ENCODE measurements around the gene FYCO1. TPM values are rescaled to one million over a fixed set of nuclear protein-coding genes. Genes with fewer than 3 reads are reported as not detected.

Gene FYCO1
- polyA plus RNA-seq, 3 donors = 0.59 to 5.0 (median 1.3) TPM

- H4K20me1 ChIP-seq (ENCODE audit: insufficient read depth, low read length) = no peaks in the 10 kb centered on the region
- DNase-seq = no peak
- H3K4me2 ChIP-seq (replicated peaks; ENCODE audit: extremely low read depth, low read length, poor library complexity, severe bottlenecking) = no peak overlapping the region
- H3K4me3 ChIP-seq (replicated peaks in 1 of 3; ENCODE audit: low read depth in 2 of 3, low read length in 3 of 3) = no peak overlapping the region
- no peak overlapping the region for H3K9ac ChIP-seq (ENCODE audit: insufficient read depth, low read length, poor library complexity, severe bottlenecking)
- no peaks in the 10 kb centered on the region for H3K79me2 ChIP-seq (ENCODE audit: insufficient read depth, low read length)
- TF ChIP-seq CTCF (IDR thresholded peaks at IDR 0.05) = no peak
- no peaks in the 10 kb centered on the region for H3K36me3 Mint-ChIP-seq
- H3K9me3 ChIP-seq (replicated peaks in 1 of 2; ENCODE audit: control insufficient read depth in 1 of 2, insufficient read depth in 1 of 2, low read length in 2 of 2) = no peaks in the 10 kb centered on the region
- H3K27me3 Mint-ChIP-seq (ENCODE audit: low read depth in 3 of 3) = peaks cover 0 to 8% (median 3%) of the 10 kb centered on the region in 3 donors
- WGBS (ENCODE audit: insufficient coverage) = no CpG with 5 or more reads among the region's 3 CpGs
- no peak overlapping the region for H3K4me3 Mint-ChIP-seq
- H3K27ac Mint-ChIP-seq = no peak overlapping the region
- H3K36me3 ChIP-seq (replicated peaks in 1 of 2; ENCODE audit: control insufficient read depth in 1 of 2, insufficient read depth in 2 of 2, low read length in 2 of 2) = no peaks in the 10 kb centered on the region
- no peaks in the 10 kb centered on the region for H3K9me3 Mint-ChIP-seq
- no peaks in the 10 kb centered on the region for H3K4me1 Mint-ChIP-seq
- H3K4me1 ChIP-seq (ENCODE audit: control insufficient read depth in 1 of 2, insufficient read depth in 2 of 2, low read length in 2 of 2) = no peaks in the 10 kb centered on the region
- H3K27ac ChIP-seq (ENCODE audit: low read depth in 1 of 2, low read length in 2 of 2) = no peak overlapping the region
- H2AFZ ChIP-seq (ENCODE audit: insufficient read depth, low read depth, low read length, poor library complexity, severe bottlenecking) = no peak overlapping the region
- H3K27me3 ChIP-seq (ENCODE audit: control insufficient read depth in 2 of 2, insufficient read depth in 2 of 2, low read length in 2 of 2) = no peaks in the 10 kb centered on the region
- intact Hi-C loops (cut with micrococcal nuclease) = no loop called here
These were observed 114.9 kb downstream of the FYCO1 start for GRCh38 chr3:45880725-45881077.

GRCh38 chr3:45878124-45878523 is 117.5 kb downstream of the FYCO1 start:
- Histone ChIP-seq H3K4me1 (ENCODE audit: control insufficient read depth in 1 of 2, insufficient read depth in 2 of 2, low read length in 2 of 2) (no peaks in the 10 kb centered on the region), H3K4me3 (replicated peaks in 1 of 3; ENCODE audit: low read depth in 2 of 3, low read length in 3 of 3) (no peak overlapping the region), H3K27ac (ENCODE audit: low read depth in 1 of 2, low read length in 2 of 2) (no peak overlapping the region), H3K79me2 (ENCODE audit: insufficient read depth, low read length) (no peaks in the 10 kb centered on the region), H3K9ac (ENCODE audit: insufficient read depth, low read length, poor library complexity, severe bottlenecking) (no peak overlapping the region), H3K36me3 (replicated peaks in 1 of 2; ENCODE audit: control insufficient read depth in 1 of 2, insufficient read depth in 2 of 2, low read length in 2 of 2) (no peaks in the 10 kb centered on the region), H3K9me3 (replicated peaks in 1 of 2; ENCODE audit: control insufficient read depth in 1 of 2, insufficient read depth in 1 of 2, low read length in 2 of 2) (no peaks in the 10 kb centered on the region), H4K20me1 (ENCODE audit: insufficient read depth, low read length) (no peaks in the 10 kb centered on the region), H2AFZ (ENCODE audit: insufficient read depth, low read depth, low read length, poor library complexity, severe bottlenecking) (no peak overlapping the region), H3K4me2 (replicated peaks; ENCODE audit: extremely low read depth, low read length, poor library complexity, severe bottlenecking) (no peak overlapping the region), H3K27me3 (ENCODE audit: control insufficient read depth in 2 of 2, insufficient read depth in 2 of 2, low read length in 2 of 2) (no peaks in the 10 kb centered on the region)
- H3K27me3 Mint-ChIP-seq (ENCODE audit: low read depth in 3 of 3) = peaks cover 0 to 2% (median 1%) of the 10 kb centered on the region in 3 donors
- no peaks in the 10 kb centered on the region for H3K36me3 Mint-ChIP-seq
- intact Hi-C loops (cut with micrococcal nuclease) = no loop called here
- no peak overlapping the region for H3K27ac Mint-ChIP-seq
- WGBS (ENCODE audit: insufficient coverage) = no CpG with 5 or more reads among the region's 2 CpGs
- no peaks in the 10 kb centered on the region for H3K4me1 Mint-ChIP-seq
- no peak for DNase-seq
- H3K9me3 Mint-ChIP-seq = peaks cover 0 to 4% (median 2%) of the 10 kb centered on the region in 7 donors
- TF ChIP-seq CTCF (IDR thresholded peaks at IDR 0.05) = no peak
- no peak overlapping the region for H3K4me3 Mint-ChIP-seq
